ENCODE data around the gene ZNF814.
"Not testable (repeated sequence)": the region's sequence is repeated elsewhere in the genome, so short reads cannot be mapped to it uniquely, and the experiment has no call there.

- TF ChIP-seq CTCF (IDR thresholded peaks at IDR 0.05; ENCODE audit: low read length); EZH2 (optimal IDR thresholded peaks at IDR 0.05; ENCODE audit: low read depth, low read length); EZH2phosphoT487 (IDR thresholded peaks at IDR 0.05; ENCODE audit: low read length): not testable (repeated sequence)
Observed at GRCh38 chr19:57812975-57813820, 75.6 kb downstream of the ZNF814 start.
